HG03045 (cell line): Measurements from ENCODE around the gene PTPRN2.

ENCODE experiments used
- ATAC-seq: cut with Tn5 transposase; IDR thresholded peaks from one replicate; pipeline ENCODE4 v1.9.1; 2021; ENCODE audit warnings: mild to moderate bottlenecking, moderate library complexity; ENCODE audit not compliant: unreplicated experiment

The PTPRN2 gene

DNA sequence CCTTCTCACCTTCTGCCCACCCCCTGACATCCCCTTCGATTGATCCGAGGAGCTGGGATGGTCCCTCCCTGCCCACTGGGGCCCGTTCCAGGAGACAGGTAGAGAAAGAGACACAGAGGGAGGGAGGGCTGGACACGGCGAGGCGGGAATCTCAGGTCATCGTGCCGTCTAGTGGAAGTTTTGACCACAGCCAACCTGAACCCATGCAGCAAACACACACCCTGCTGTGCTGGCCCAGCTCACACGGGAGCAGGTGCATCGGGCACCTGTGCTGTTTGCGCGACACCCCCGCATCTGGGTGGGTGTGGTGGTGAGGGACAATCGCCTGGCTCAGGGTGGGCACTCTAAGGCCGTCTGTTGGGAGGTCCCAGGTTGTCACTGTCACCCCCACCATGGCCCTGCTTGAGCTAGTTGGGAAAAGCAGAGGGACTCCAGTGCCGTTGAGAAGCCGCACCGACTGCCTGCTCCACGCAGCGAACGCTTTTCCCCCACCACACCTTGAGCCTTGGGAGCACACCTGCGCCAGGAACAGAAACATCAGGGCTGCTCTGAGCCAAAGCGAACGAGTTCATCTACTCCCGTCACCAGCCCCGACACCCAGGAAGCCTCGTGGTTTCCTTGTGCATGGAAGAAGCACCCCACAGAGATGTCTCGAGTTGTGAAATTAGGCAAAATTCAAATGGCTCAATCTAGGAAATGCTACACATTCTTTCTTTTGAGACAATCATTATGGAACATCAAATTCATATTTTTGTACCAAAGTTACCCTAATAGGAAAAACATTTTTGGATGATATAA is 965.0 kb downstream of the PTPRN2 start:
- no peak for ATAC-seq

DNA sequence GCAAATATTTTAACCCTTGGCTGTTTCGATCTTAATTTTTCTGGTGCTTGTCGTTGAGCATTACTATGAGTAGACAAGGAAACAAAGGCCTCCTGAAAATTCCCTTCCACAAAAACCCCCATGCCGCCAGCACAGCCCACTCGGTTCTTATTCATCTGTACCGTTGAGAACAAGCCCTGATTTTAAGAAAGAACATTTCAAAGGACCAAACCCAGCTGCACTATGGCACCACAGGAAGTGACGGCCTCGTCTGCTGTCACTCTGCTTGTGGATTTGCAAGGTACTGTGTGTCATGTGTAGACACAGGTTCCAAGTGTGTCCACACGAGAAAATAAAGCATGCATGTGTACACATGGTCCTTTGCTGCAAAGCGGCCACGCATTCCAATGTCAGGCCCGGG is 965.6 kb downstream of the PTPRN2 start:
- ATAC-seq, result no peak

DNA sequence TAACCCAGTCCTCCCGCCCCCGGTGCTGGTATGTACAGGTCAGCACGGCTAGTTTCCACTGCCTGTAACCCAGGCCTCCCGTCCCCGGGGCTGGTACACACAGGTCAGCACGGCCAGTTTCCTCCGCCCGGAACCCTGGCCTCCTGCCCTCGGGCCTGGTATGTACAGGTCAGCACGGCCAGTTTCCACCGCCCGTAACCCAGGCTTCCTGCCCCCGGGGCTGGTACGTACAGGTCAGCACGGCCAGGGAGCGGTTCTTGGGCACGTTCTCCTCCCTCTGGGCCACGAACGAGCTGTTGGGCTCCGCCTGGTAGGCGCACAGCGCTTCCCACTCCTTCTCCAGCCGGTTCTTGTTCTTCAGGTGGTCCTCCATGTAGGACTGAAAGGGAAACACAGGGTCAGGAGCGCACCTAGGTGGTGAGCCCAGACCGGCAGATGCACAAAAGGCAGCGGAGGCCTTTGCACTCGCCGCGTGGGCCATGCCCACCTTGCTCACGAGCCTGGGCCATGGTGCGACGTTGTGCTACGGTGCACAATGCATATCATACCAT is 966.4 kb downstream of the PTPRN2 start:
- ATAC-seq, result no peak

DNA sequence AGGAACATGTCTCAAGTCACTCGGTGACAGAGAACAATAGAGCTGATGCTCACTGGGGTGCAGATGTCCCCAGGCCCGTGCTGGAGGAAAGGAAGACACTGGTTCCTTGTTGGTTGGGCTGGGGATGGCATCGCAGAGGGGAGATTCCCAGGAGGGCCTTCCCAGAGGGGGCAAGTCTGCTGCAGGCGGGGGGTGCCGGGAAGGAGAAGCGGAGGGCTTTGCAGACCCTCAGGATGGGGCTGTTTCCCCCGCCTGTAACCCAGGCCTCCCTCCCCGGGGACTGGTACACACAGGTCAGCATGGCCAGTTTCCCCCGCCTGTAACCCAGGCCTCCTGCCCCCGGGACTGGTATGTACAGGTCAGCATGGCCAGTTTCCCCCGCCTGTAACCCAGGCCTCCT is 967.0 kb downstream of the PTPRN2 start:
- ATAC-seq, result no peak

DNA sequence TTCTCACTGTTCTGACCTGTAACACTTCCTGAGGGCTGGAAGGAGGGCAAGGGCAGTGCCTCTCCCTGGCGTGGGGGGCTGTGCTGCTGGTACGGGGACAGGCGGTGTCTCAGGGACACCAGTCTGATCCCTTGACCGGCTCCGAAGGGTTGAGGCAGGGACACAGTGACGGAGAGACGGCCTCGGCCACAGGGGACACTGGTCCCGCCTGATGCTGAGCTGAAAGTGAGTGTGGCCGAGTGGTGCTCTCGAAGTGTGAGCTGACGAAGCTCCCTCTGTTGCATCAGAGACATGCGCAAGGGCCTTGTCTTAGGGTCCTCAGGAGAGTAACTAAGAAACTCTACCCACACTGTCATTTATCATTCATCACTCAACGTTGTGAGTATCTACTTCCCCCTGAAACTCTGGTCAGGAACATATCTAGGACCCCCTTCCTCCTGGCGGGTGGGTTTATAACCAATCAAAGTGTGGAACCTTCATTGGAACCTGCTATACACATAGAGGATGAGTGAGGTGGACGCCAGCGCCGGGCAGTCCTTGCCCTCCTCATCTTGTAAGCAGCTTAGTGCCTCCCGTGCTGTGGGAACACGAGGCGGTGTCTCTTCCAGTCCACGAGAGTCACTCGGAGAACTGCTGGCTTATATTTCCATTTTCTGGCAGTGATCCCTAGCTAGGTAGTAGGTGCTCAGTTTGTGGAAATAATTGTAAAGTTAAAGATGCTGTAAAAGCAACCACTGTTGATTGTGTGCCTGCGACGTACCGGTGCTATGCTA is 967.7 kb downstream of the PTPRN2 start:
- ATAC-seq, result no peak

- ATAC-seq, result no peak
Observed at GRCh38 chr7:157618823-157619606, 968.6 kb downstream of the PTPRN2 start.

GRCh38 chr7:157618091-157618726 is 969.4 kb downstream of the PTPRN2 start:
- no peak for ATAC-seq

GRCh38 chr7:157617401-157617800 is 970.2 kb downstream of the PTPRN2 start:
- no peak for ATAC-seq

DNA sequence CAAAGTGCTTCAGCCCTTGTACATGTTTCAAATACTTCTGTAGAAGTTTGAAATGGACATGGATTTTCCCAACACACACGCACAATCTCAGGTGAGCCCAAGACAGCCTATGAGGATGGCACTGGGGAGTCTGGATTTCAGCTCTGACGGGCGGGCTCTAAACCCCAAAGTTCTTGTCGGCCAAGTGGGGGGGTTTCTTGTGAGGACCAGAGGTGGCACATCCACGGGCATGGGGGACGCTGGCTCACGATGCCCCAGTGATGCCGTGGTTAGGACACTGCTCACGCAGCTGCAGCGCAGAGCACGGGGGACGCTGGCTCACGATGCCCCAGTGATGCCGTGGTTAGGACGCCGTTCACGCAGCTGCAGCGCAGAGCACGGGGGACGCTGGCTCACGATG is 970.7 kb downstream of the PTPRN2 start:
- ATAC-seq, result no peak

- ATAC-seq, result no peak
Observed at GRCh38 chr7:157616426-157616825, 971.2 kb downstream of the PTPRN2 start.

GRCh38 chr7:157615852-157616251 is 971.8 kb downstream of the PTPRN2 start:
- ATAC-seq, result no peak

DNA sequence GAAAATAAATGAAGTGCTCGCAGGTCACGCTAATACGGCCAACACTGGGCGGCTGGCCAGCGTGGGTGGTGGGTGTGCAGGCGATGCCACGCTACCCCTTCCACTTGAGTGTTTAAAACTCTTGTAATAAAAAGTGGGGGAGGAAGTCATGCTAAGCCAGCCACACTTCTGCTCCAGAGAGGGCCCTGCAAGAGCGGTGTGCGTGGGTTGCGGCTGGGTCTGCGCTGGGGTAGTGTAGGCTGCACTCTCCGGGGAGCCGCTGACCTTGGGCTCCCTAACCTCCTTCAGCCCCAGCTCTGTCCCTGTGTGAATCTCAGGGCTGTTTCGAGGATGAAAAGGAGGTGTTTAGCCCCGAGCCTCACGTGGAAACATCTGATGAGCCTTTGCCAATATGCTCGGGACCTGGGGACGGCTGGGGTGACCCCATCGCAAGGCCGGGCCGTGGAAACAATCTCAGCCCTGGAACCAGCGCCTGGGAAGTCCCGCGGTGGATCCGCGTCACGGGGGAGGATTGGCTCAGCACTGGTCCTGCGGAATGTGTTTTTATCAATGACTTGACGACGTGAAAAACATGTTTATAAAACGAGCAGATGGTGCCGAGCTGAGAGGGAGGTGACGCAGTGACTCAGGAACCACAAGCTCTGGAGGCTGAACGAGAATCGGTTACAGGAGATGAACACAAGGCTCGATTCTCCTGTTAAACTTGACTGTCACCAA is 972.4 kb downstream of the PTPRN2 start:
- ATAC-seq, result no peak

DNA sequence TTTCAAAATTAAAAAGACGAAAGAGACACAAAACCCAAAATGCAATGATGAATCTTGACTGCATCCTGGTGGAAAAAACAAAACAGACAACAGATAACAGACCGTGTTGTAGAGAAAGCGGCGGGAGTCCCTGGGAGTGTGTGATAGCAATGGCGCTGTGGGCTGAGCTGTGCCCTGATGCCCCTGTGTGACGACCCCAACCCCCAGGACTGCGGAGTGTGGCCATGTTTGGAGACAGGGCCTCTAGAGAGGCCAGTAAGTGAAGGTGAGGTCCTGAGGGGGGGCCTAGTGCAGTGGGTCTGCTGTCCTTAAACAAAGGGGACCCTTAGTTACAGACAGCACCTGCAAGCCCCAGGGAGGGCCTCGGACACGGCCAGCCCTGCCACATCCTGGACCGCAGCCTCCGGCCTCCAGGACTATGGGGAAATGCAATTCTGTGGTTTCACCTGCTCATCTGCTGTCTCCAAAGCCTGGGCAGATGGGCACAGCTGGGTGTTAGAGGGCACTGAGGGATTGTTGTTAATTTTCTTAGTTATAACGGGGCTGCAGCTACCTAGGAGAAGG is 973.1 kb downstream of the PTPRN2 start:
- no peak for ATAC-seq

GRCh38 chr7:157613575-157614322 is 973.9 kb downstream of the PTPRN2 start:
- no peak for ATAC-seq

DNA sequence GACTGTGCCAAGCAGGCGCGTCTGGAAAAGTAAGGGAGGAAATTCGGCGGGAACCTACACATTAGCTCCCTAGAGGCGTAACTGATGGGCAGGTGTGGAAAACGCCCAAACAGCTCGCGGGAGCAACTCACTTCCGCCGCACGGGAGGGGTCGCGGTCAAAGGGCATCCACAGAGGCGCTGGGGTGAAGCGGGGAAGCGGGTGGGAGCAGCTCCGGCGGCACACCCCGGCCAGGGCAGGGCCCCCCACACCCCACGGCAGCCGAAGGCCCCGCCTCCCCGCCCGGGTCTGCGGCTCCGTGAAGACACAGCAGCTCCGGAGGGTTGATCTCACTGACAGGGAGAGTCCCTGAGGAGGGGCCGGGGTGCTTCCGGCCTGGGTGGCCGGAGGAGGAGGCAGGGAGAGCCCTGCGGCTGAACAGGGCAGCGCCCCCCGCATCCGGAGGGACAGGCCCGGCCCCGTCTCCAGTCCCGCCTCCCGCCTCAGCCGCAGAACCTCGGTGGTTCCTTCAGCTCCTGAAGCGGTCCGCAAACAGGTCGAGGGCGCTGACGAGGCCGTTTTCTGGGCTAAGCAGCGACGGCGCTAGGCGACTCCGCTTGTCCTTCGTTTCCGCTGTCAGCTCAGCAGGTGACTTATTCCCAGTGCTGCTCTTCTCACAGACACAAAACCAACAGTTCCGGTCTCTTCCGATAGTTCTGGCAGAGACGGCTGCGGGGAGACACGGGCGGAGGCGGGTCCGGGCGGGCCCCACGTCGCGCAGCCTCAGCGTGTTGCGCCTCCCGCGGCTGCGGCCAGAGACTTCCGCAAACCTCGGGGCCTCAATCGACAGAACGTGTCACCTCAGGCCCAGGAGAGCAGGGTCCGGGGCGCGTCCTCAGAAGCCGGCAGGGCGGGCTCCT is 974.7 kb downstream of the PTPRN2 start:
- ATAC-seq, result no peak

DNA sequence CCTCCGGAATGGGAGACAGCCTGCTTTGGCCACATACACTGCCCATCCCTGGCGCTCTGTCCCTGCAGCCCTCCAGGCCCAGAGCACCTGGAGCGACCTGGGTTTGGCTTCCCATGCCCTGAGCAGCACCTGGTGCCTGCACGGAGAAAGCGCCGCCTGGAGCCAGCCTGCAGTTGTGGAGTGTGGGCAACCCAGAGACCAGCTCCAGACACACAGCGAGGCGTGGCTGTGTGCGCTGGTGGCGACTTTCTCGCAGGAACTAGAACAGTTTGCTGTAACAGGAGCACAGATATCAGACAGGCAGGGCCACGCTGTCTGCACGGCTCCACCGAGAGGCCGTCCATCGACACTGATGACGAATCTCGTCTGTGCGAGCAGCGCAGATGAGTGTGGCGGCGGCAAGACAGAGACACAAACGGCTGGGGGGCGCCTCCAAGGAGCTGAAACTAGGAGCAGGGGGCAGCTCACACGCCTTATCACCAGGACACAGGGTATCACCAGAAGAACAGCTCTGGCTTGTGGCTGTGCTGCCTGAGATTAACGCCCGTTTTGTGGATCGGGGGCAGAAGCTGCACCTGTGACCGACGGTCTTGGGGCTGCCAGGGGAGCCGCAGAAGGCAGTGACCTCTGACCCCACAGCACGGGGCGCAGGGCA is 975.5 kb downstream of the PTPRN2 start:
- ATAC-seq, result no peak

DNA sequence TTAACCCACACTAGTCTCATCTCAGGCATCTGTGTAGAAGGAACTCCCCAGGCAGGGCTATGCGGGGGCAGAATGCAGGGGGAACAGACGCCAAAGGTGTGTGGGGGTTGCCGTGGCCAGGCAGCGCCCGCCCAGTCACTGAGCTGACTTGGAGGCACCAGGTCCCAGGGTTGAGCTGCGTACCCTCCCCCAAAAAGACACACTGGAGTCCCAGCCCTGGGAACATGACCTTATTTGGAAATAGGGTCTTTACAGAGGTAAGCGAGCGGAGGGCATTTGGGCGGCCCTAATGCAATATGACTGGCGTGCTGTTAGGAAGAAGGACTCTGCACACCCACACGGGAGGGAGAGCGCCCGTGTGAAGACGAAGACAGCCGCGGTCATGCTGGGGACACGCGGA is 976.3 kb downstream of the PTPRN2 start:
- no peak for ATAC-seq
